Sigmoid colon (tissue), 7 donors: ENCODE measurements around the gene BDP1. TPM values are rescaled to one million over a fixed set of nuclear protein-coding genes. Genes with fewer than 3 reads are reported as not detected.

Experiments used
- DNase-seq: peaks from one replicate; pipeline ENCODE4 v3.0.0-alpha.2; 2019
- H3K27ac ChIP-seq, 4 donors: fragments of 200-600 bp; sonication (generic); one replicate each; pipeline ENCODE4 v1.5.1; 2016 to 2019; ENCODE audit warnings: mild to moderate bottlenecking in 1 of 4
- H3K27me3 ChIP-seq, 3 donors: fragments of 200-600 bp; sonication (generic); one replicate each; pipeline ENCODE4 v1.5.1; 2019; ENCODE audit warnings: mild to moderate bottlenecking in 1 of 3
- H3K36me3 ChIP-seq, 4 donors: fragments of 200-600 bp; sonication (generic); one replicate each; pipeline ENCODE4 v1.5.1; 2016 to 2019
- H3K4me1 ChIP-seq, 4 donors: fragments of 200-600 bp; sonication (generic); one replicate each; pipeline ENCODE4 v1.5.1; 2017 to 2019
- H3K4me3 ChIP-seq, 4 donors: fragments of 200-600 bp; sonication (generic); one replicate each; pipeline ENCODE4 v1.5.1; 2017 to 2019; ENCODE audit warnings: mild to moderate bottlenecking in 2 of 4, moderate library complexity in 1 of 4
- H3K9me3 ChIP-seq, 4 donors: fragments of 200-600 bp in 3 of 4; sonication (generic) in 3 of 4; one replicate each; pipeline versions ENCODE4 v1.5.1 to v1.6.1; 2013 to 2019
- CTCF ChIP-seq, 4 experiments: fragments of 450-650 bp in 3 of 4; fragments of 200-600 bp in 1 of 4; IDR thresholded peaks; one replicate each; pipeline ENCODE4 v1.5.1; 2016 to 2019; ENCODE audit warnings: antibody characterized with exemption in 4 of 4, mild to moderate bottlenecking in 3 of 4, moderate library complexity in 2 of 4
- EP300 ChIP-seq, 4 donors: sonication (generic); formaldehyde crosslinking; IDR thresholded peaks; one replicate each; pipeline ENCODE4 v1.6.1; 2017; ENCODE audit warnings: antibody characterized with exemption in 4 of 4
- POLR2A ChIP-seq, 2 donors: fragments of 450-650 bp; IDR thresholded peaks; one replicate each; pipeline ENCODE4 v1.6.1; 2016; ENCODE audit warnings: antibody characterized with exemption in 2 of 2, mild to moderate bottlenecking in 2 of 2, moderate library complexity in 2 of 2
- POLR2AphosphoS5 ChIP-seq, 4 donors: sonication (generic); formaldehyde crosslinking; IDR thresholded peaks; one replicate each; pipeline ENCODE4 v1.6.1; 2017; ENCODE audit warnings: antibody characterized with exemption in 4 of 4
- WGBS, 2 donors: extraction: QIAGEN DNeasy Blood & Tissue Kit; methylation state at CpG; one replicate each; pipeline ENCODE4 v1.1.7; 2013; 5-methylcytosine and 5-hydroxymethylcytosine counted together
- intact Hi-C: fragments of 100-400 bp; cut with DNase I; formaldehyde crosslinking; loops from one replicate; pipeline ENCODE4 v1.15.1; 2023
- polyA plus RNA-seq, 3 donors: library from polyadenylated mRNA; stranded (reverse); fragments of 200-250 nt; gene quantifications; one replicate each; pipeline ENCODE4 v1.2.3, GENCODE V29; 2013
- total RNA-seq, 4 donors: library from RNA; depleted of rRNA; stranded (reverse); fragments of >200 nt; gene quantifications; one replicate each; pipeline ENCODE4 v1.1.0, GENCODE V29; 2016
- donor health status: healthy with polysubstance abuse.
- donor health status: Bipolar disorder and iron deficiency.
- donor health status: healthy.

The BDP1 gene
- total and polyA plus RNA-seq, 7 donors, result 4.8 to 33.0 (median 26.6) TPM

GRCh38 chr5:71454913-71455312, 538 bp upstream of the BDP1 start:
- TF ChIP-seq POLR2A (IDR thresholded peaks at IDR 0.05), result no peak
- TF ChIP-seq POLR2AphosphoS5 (IDR thresholded peaks at IDR 0.05), result no peak
- no peak for TF ChIP-seq EP300 (IDR thresholded peaks at IDR 0.05)
- no peak for TF ChIP-seq CTCF (IDR thresholded peaks at IDR 0.05)
- 69 to 74% methylated on average over 19 of the region's 19 CpGs for WGBS, 2 donors
- Histone ChIP-seq H3K9me3 (no peaks in the 10 kb centered on the region), H3K4me1 (peaks cover 0 to 26% (median 22%) of the 10 kb centered on the region in 4 donors), H3K27me3 (peaks cover 0 to 10% (median 8%) of the 10 kb centered on the region in 3 donors), H3K27ac (peak overlapping the region; percentile 88 to 93 (median 92)), H3K36me3 (peaks cover 7 to 15% (median 10%) of the 10 kb centered on the region in 4 donors), H3K4me3 (peak overlapping the region; percentile 72 to 87 (median 78))
- no peak for DNase-seq
- intact Hi-C loops, result no loop called here

GRCh38 chr5:71456362-71456743, 902 bp downstream of the BDP1 start:
- H3K27me3 ChIP-seq, result no peaks in the 10 kb centered on the region
- H3K36me3 ChIP-seq, result peaks cover 11 to 30% (median 16%) of the 10 kb centered on the region in 4 donors
- TF ChIP-seq POLR2AphosphoS5 (IDR thresholded peaks at IDR 0.05), result no peak
- no peak for TF ChIP-seq CTCF (IDR thresholded peaks at IDR 0.05)
- TF ChIP-seq POLR2A (IDR thresholded peaks at IDR 0.05), result no peak
- no peak for TF ChIP-seq EP300 (IDR thresholded peaks at IDR 0.05)
- intact Hi-C loops, result no loop called here
- WGBS, 2 donors, result 1 to 4% methylated on average over 4 of the region's 4 CpGs
- no peaks in the 10 kb centered on the region for H3K9me3 ChIP-seq
- peaks cover 0 to 26% (median 22%) of the 10 kb centered on the region in 4 donors for H3K4me1 ChIP-seq
- peak overlapping the region; percentile 88 to 93 (median 92) for H3K27ac ChIP-seq
- peak overlapping the region; percentile 72 to 87 (median 78) for H3K4me3 ChIP-seq
- no peak for DNase-seq

- DNase-seq, result no peak
- peaks cover 14 to 37% (median 17%) of the 10 kb centered on the region in 4 donors for H3K36me3 ChIP-seq
- H3K9me3 ChIP-seq, result no peaks in the 10 kb centered on the region
- WGBS, 2 donors, result 85 to 91% methylated on average over 8 of the region's 8 CpGs
- H3K4me1 ChIP-seq, result peaks cover 0 to 26% (median 22%) of the 10 kb centered on the region in 4 donors
- no peaks in the 10 kb centered on the region for H3K27me3 ChIP-seq
- no peak overlapping the region for H3K27ac ChIP-seq
- H3K4me3 ChIP-seq, result no peak overlapping the region
- TF ChIP-seq POLR2A (IDR thresholded peaks at IDR 0.05) (no peak), EP300 (IDR thresholded peaks at IDR 0.05) (no peak), POLR2AphosphoS5 (IDR thresholded peaks at IDR 0.05) (no peak), CTCF (IDR thresholded peaks at IDR 0.05) (no peak)
- intact Hi-C loops, result no loop called here
Observed at GRCh38 chr5:71457106-71457505, 1.7 kb downstream of the BDP1 start.

GRCh38 chr5:71460693-71461092, 5.2 kb downstream of the BDP1 start:
- TF ChIP-seq EP300 (IDR thresholded peaks at IDR 0.05) (no peak), POLR2AphosphoS5 (IDR thresholded peaks at IDR 0.05) (no peak), POLR2A (IDR thresholded peaks at IDR 0.05) (no peak), CTCF (IDR thresholded peaks at IDR 0.05) (no peak)
- WGBS, 2 donors, result 98 to 100% methylated on average over 1 of the region's 1 CpG
- intact Hi-C loops, result loop anchor here (10.0 kb wide), 1 partner anchor 64 kb away; no protein-coding TSS in a partner anchor
- no peaks in the 10 kb centered on the region for H3K9me3 ChIP-seq
- no peak for DNase-seq
- no peaks in the 10 kb centered on the region for H3K27me3 ChIP-seq
- no peak overlapping the region for H3K27ac ChIP-seq
- peaks cover 0 to 26% (median 18%) of the 10 kb centered on the region in 4 donors for H3K4me1 ChIP-seq
- H3K4me3 ChIP-seq, result no peak overlapping the region
- peaks cover 24 to 73% (median 38%) of the 10 kb centered on the region in 4 donors for H3K36me3 ChIP-seq

GRCh38 chr5:71461360-71461759, 5.9 kb downstream of the BDP1 start:
- Histone ChIP-seq H3K4me3 (no peak overlapping the region), H3K9me3 (no peaks in the 10 kb centered on the region), H3K4me1 (peaks cover 0 to 24% (median 16%) of the 10 kb centered on the region in 4 donors), H3K36me3 (peaks cover 24 to 80% (median 43%) of the 10 kb centered on the region in 4 donors), H3K27me3 (no peaks in the 10 kb centered on the region), H3K27ac (no peak overlapping the region)
- WGBS, 2 donors, result 94 to 95% methylated on average over 3 of the region's 3 CpGs
- intact Hi-C loops, result loop anchor here (10.0 kb wide), 1 partner anchor 63 kb away; no protein-coding TSS in a partner anchor
- TF ChIP-seq CTCF (IDR thresholded peaks at IDR 0.05) (no peak), POLR2A (IDR thresholded peaks at IDR 0.05) (no peak), EP300 (IDR thresholded peaks at IDR 0.05) (no peak), POLR2AphosphoS5 (IDR thresholded peaks at IDR 0.05) (no peak)
- no peak for DNase-seq
